CD4-positive, CD25-positive, alpha-beta regulatory T cell (primary cell): ENCODE measurements around the gene OGFOD3. TPM values are rescaled to one million over a fixed set of nuclear protein-coding genes. Genes with fewer than 3 reads are reported as not detected.
A peak's percentile ranks its signal among the peaks of the same experiment; 100 is the strongest.
"Not testable (repeated sequence)": the region's sequence is repeated elsewhere in the genome, so short reads cannot be mapped to it uniquely, and the experiment has no call there.

Experiments
- ATAC-seq, 2 donors: fragments of 150-1000 bp; cut with Tn5 transposase; one replicate each; pipeline ENCODE4 v1.10.0; 2021; ENCODE audit warnings: low read depth in 2 of 2, moderate number of reproducible peaks in 2 of 2, moderate library complexity in 1 of 2
- DNase-seq, 3 donors: peaks; one replicate each; pipeline versions ENCODE4 v3.0.0 to v3.0.0-alpha.2; 2012 to 2022; ENCODE audit warnings: mixed read lengths in 1 of 3
- H3K27ac ChIP-seq: one replicate; pipeline ENCODE4 v1.7.0; 2013; ENCODE audit warnings: mild to moderate bottlenecking, low read length; ENCODE audit not compliant: insufficient read depth, poor library complexity, severe bottlenecking
- H3K27me3 ChIP-seq: one replicate; pipeline ENCODE4 v1.7.0; 2013; ENCODE audit warnings: low read length; ENCODE audit not compliant: control insufficient read depth, insufficient read depth
- H3K36me3 ChIP-seq: one replicate; pipeline ENCODE4 v1.7.0; 2013; ENCODE audit warnings: mild to moderate bottlenecking, low read length, moderate library complexity; ENCODE audit not compliant: control insufficient read depth, insufficient read depth
- H3K4me1 ChIP-seq: 2 replicates; pipeline ENCODE4 v1.7.0; 2013; ENCODE audit warnings: mild to moderate bottlenecking, low read length; ENCODE audit not compliant: insufficient read depth, control insufficient read depth, poor library complexity, severe bottlenecking
- H3K4me3 ChIP-seq: one replicate; pipeline ENCODE4 v1.7.0; 2013; ENCODE audit warnings: low read depth, mild to moderate bottlenecking, low read length, moderate library complexity
- H3K9me3 ChIP-seq, 2 experiments: 1 replicate in 1 of 2; 2 replicates in 1 of 2; pipeline ENCODE4 v1.7.0; 2013; ENCODE audit warnings: low read length in 2 of 2, mild to moderate bottlenecking in 1 of 2, moderate library complexity in 1 of 2; ENCODE audit not compliant: control insufficient read depth in 2 of 2
- H3K27ac Mint-ChIP-seq, 3 donors: one replicate each; pipeline ENCODE4 v1.8.0; 2020 to 2022; ENCODE audit warnings: mild to moderate bottlenecking in 3 of 3, mixed read lengths in 3 of 3, moderate library complexity in 2 of 3
- H3K27me3 Mint-ChIP-seq: one replicate; pipeline ENCODE4 v1.8.0; 2022; ENCODE audit warnings: mild to moderate bottlenecking, mixed read lengths
- H3K36me3 Mint-ChIP-seq: one replicate; pipeline ENCODE4 v1.8.0; 2020; ENCODE audit warnings: mixed read lengths
- H3K4me1 Mint-ChIP-seq, 4 donors: one replicate each; pipeline ENCODE4 v1.8.0; 2020 to 2022; ENCODE audit warnings: mixed read lengths in 4 of 4, mild to moderate bottlenecking in 1 of 4
- H3K4me3 Mint-ChIP-seq, 4 donors: one replicate each; pipeline ENCODE4 v1.8.0; 2020 to 2022; ENCODE audit warnings: mild to moderate bottlenecking in 4 of 4, mixed read lengths in 4 of 4, moderate library complexity in 3 of 4
- H3K9me3 Mint-ChIP-seq, 7 donors: one replicate each; pipeline ENCODE4 v1.8.0; 2020 to 2022; ENCODE audit warnings: mixed read lengths in 7 of 7, mild to moderate bottlenecking in 3 of 7, moderate library complexity in 2 of 7
- polyA plus RNA-seq, 4 donors: library from polyadenylated mRNA; unstranded; fragments of 300-500 nt; fragmentation: Illumina TruSeq; gene quantifications; one replicate each; pipeline ENCODE4 v1.2.3, GENCODE V29; 2021
- total RNA-seq: library from RNA; stranded (reverse); gene quantifications from one replicate; pipeline ENCODE4 v1.2.3, GENCODE V29; 2022

OGFOD3 gene
- total and polyA plus RNA-seq, 5 donors from 2014 or later, result 13.9 to 32.9 (median 22.0) TPM

DNA sequence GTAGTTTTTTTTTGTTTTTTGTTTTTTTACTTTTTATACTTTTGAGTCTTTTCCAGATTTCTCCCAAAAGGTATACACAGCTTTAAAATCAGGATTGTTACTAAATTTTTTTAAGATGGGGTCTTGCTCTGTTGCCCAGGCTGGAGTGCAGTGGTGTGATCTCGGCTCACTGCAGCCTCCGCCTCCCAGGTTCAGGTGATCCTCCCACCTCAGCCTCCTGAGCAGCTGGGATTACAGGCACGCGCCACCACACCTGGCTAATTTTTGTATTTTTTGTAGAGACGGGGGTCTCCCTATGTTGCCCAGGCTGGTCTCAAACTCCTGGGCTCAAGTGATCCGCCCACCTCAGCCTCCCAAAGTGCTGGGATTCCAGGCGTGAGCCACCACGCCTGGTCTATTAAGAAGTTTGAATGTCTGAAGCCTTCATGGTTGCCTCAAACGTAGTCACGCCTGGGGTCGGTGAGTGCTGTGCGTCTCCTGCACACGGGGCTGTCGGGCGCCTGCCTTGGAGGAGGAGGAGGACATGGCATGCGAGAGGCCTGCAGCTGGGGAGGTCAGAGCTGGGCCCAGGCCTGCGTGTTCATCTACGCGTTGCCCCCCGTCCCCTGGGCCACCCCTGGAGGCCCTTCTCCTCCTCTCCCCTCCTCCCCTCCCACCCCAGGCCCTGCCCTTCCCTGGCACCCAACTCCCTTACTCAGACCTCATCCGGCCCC lies 36.0 kb downstream of the OGFOD3 start:
- not testable (repeated sequence) for ATAC-seq, H3K4me1 ChIP-seq, H3K27ac Mint-ChIP-seq, H3K4me3 Mint-ChIP-seq, DNase-seq, H3K27ac ChIP-seq, H3K27me3 ChIP-seq, H3K9me3 Mint-ChIP-seq, H3K9me3 ChIP-seq, H3K4me1 Mint-ChIP-seq, H3K36me3 Mint-ChIP-seq, H3K36me3 ChIP-seq, H3K4me3 ChIP-seq
- H3K27me3 Mint-ChIP-seq, result peaks cover 24% of the 10 kb centered on the region

DNA sequence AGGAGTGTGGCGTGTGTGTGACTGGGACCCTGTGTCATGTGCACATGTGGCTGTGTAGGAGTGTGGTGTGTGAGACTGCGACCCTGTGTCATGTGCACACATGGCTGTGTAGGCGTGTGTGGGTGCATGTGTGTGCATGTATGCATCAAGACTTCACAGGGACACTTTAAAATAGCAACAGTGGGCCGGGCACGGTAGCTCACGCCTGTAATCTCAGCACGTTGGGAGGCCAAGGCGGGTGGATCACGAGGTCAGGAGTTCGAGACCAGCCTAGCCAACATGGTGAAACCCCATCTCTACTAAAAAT lies 36.7 kb downstream of the OGFOD3 start:
- not testable (repeated sequence) for H3K4me1 Mint-ChIP-seq, H3K9me3 ChIP-seq, ATAC-seq, H3K4me3 ChIP-seq, H3K27ac ChIP-seq, H3K4me3 Mint-ChIP-seq, H3K4me1 ChIP-seq, DNase-seq, H3K36me3 ChIP-seq, H3K27ac Mint-ChIP-seq, H3K36me3 Mint-ChIP-seq, H3K27me3 ChIP-seq, H3K9me3 Mint-ChIP-seq
- peaks cover 24% of the 10 kb centered on the region for H3K27me3 Mint-ChIP-seq

GRCh38 chr17:82380860-82381702 lies 37.3 kb downstream of the OGFOD3 start:
- no peaks in the 10 kb centered on the region for H3K9me3 Mint-ChIP-seq
- no peak overlapping the region for H3K27ac Mint-ChIP-seq
- DNase-seq (no peak), ATAC-seq (no peak)
- H3K36me3 Mint-ChIP-seq, result no peaks in the 10 kb centered on the region
- Histone ChIP-seq H3K4me3 (no peak overlapping the region), H3K9me3 (no peaks in the 10 kb centered on the region), H3K27me3 (no peaks in the 10 kb centered on the region), H3K36me3 (no peaks in the 10 kb centered on the region), H3K27ac (no peak overlapping the region), H3K4me1 (no peaks in the 10 kb centered on the region)
- peaks cover 0 to 5% (median 0%) of the 10 kb centered on the region in 4 donors for H3K4me1 Mint-ChIP-seq
- H3K4me3 Mint-ChIP-seq, result no peak overlapping the region
- peaks cover 28% of the 10 kb centered on the region for H3K27me3 Mint-ChIP-seq

DNA sequence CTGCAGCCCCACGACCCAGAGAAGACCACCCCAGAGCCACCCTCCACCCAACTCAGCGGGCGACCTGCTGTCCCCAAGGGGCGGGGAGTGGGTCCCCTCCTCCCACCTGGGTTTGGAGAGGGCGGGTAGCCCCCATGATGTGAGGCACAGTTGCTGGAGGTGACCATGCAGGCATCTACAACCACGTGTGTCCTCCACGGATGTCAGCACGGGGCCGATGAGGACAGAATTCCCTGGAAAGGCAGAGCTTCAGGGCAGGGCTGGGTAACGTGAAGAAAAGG lies 39.7 kb downstream of the OGFOD3 start:
- no peaks in the 10 kb centered on the region for H3K36me3 Mint-ChIP-seq
- peak overlapping the region in 1 of 3 donors; percentile 43 for H3K27ac Mint-ChIP-seq
- H3K9me3 Mint-ChIP-seq, result no peaks in the 10 kb centered on the region
- H3K4me1 Mint-ChIP-seq, result peaks cover 0 to 5% (median 0%) of the 10 kb centered on the region in 4 donors
- H3K27me3 Mint-ChIP-seq, result peaks cover 32% of the 10 kb centered on the region
- ATAC-seq (no peak), DNase-seq (no peak)
- Histone ChIP-seq H3K27me3 (no peaks in the 10 kb centered on the region), H3K4me1 (no peaks in the 10 kb centered on the region), H3K9me3 (no peaks in the 10 kb centered on the region), H3K36me3 (no peaks in the 10 kb centered on the region), H3K27ac (no peak overlapping the region), H3K4me3 (no peak overlapping the region)
- peak overlapping the region in 1 of 4 donors; percentile 50 for H3K4me3 Mint-ChIP-seq

- no peak for DNase-seq
- H3K27ac ChIP-seq, result no peak overlapping the region
Measured at GRCh38 chr17:82377924-82378740, 40.3 kb downstream of the OGFOD3 start.

DNA sequence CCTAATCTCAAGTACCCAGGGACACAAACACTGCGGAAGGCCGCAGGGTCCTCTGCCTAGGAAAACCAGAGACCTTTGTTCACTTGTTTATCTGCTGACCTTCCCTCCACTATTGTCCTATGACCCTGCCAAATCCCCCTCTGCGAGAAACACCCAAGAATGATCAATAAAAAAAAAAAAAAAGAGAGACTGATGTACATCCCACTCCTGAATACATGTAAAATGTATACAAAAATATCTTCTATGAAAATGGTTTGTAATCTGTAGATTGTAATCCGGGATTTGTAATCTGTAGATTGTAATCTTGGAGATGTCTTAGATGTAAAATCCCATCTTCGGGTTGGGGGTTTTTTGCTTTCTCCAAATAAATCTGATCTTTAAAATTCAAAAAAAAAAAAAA lies 41.1 kb downstream of the OGFOD3 start:
- H3K27me3 ChIP-seq, result not testable (repeated sequence)
- peaks cover 45% of the 10 kb centered on the region for H3K27me3 Mint-ChIP-seq

More at GRCh38 chr17:82377924-82378740, 40.3 kb downstream of the OGFOD3 start:
- H3K4me1 Mint-ChIP-seq, result peaks cover 0 to 5% (median 0%) of the 10 kb centered on the region in 4 donors
- no peak for ATAC-seq
- peak overlapping the region in 1 of 3 donors; percentile 43 for H3K27ac Mint-ChIP-seq
- no peak overlapping the region for H3K4me3 Mint-ChIP-seq
- H3K36me3 Mint-ChIP-seq, result no peaks in the 10 kb centered on the region
- H3K4me1 ChIP-seq, result no peaks in the 10 kb centered on the region
- H3K9me3 Mint-ChIP-seq, result no peaks in the 10 kb centered on the region
- H3K27me3 ChIP-seq, result no peaks in the 10 kb centered on the region
- H3K36me3 ChIP-seq, result no peaks in the 10 kb centered on the region
- H3K27me3 Mint-ChIP-seq, result peaks cover 37% of the 10 kb centered on the region
- H3K4me3 ChIP-seq, result no peak overlapping the region
- H3K9me3 ChIP-seq, result no peaks in the 10 kb centered on the region

GRCh38 chr17:82376042-82376730 lies 42.2 kb downstream of the OGFOD3 start:
- Mint-ChIP-seq H3K4me3 (no peak overlapping the region), H3K36me3 (no peaks in the 10 kb centered on the region), H3K4me1 (peaks cover 0 to 4% (median under 1%) of the 10 kb centered on the region in 4 donors), H3K9me3 (no peaks in the 10 kb centered on the region), H3K27me3 (peaks cover 42% of the 10 kb centered on the region), H3K27ac (no peak overlapping the region)
- ATAC-seq (no peak), DNase-seq (no peak)
- H3K4me3 ChIP-seq, result no peak overlapping the region
- H3K36me3 ChIP-seq, result no peaks in the 10 kb centered on the region
- no peaks in the 10 kb centered on the region for H3K27me3 ChIP-seq
- H3K27ac ChIP-seq, result no peak overlapping the region
- H3K4me1 ChIP-seq, result peaks cover 9% of the 10 kb centered on the region
- no peaks in the 10 kb centered on the region for H3K9me3 ChIP-seq

More for the DNA sequence above, 41.1 kb downstream of the OGFOD3 start:
- not testable (repeated sequence) for H3K27ac Mint-ChIP-seq, DNase-seq, H3K9me3 ChIP-seq, H3K4me3 Mint-ChIP-seq, H3K36me3 Mint-ChIP-seq, H3K4me3 ChIP-seq, H3K36me3 ChIP-seq, ATAC-seq, H3K4me1 Mint-ChIP-seq, H3K9me3 Mint-ChIP-seq, H3K27ac ChIP-seq, H3K4me1 ChIP-seq
